HEK293T (cell line): ENCODE data around the gene NXPH2.

ENCODE experiments used
- ARNT ChIP-seq: fragments of 450-650 bp; IDR thresholded peaks from 2 replicates; pipeline ENCODE4 v1.6.1; 2017; ENCODE audit warnings: mild to moderate bottlenecking
- BHLHE40 ChIP-seq: fragments of 450-650 bp; IDR thresholded peaks from 2 replicates; pipeline ENCODE4 v1.6.1; 2016; ENCODE audit warnings: mild to moderate bottlenecking, moderate library complexity, borderline replicate concordance
- FOXA1 ChIP-seq: fragments of 450-650 bp; IDR thresholded peaks from 2 replicates; pipeline ENCODE4 v1.6.1; 2016; ENCODE audit warnings: mild to moderate bottlenecking
- FOXK2 ChIP-seq: fragments of 450-650 bp; IDR thresholded peaks from 2 replicates; pipeline ENCODE4 v1.6.1; 2016; ENCODE audit warnings: mild to moderate bottlenecking
- FOXM1 ChIP-seq: fragments of 450-650 bp; IDR thresholded peaks from 2 replicates; pipeline ENCODE4 v1.6.1; 2017; ENCODE audit warnings: mild to moderate bottlenecking, borderline replicate concordance
- HDGF ChIP-seq: fragments of 450-650 bp; IDR thresholded peaks from 2 replicates; pipeline ENCODE4 v1.6.1; 2017; ENCODE audit warnings: antibody characterized with exemption, borderline replicate concordance
- SP1 ChIP-seq: fragments of 450-650 bp; IDR thresholded peaks from 2 replicates; pipeline ENCODE4 v1.6.1; 2017
- TARDBP ChIP-seq: fragments of 450-650 bp; IDR thresholded peaks from 2 replicates; pipeline ENCODE4 v1.6.1; 2016

DNA sequence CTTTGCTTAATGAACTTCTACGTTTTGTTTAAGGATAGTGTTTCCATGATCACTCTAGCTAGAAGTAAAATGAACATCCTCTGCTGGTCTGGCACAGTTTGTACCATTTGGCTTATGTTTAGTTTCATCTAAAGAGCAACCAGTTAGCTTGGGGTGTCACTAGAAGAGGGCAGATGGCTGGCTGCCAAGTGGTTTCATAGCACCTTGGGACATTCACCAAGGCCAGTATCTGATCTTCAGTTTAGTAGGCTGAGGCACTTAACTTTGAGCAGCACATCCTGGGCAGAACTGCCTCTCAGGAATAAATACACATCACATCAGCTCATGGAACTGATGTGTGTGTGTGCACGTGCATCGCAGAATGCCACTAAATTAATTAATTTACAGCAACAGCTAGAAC, 68.4 kb downstream of the NXPH2 start:
- TF ChIP-seq TARDBP (no peak), SP1 (no peak), FOXK2 (no peak), FOXA1 (no peak), ARNT (no peak), HDGF (no peak), BHLHE40 (no peak), FOXM1 (no peak)
